ENCODE data around the gene CHRNA10. TPM values are rescaled to one million over a fixed set of nuclear protein-coding genes. Genes with fewer than 3 reads are reported as not detected.
"Not testable (repeated sequence)": the region's sequence is repeated elsewhere in the genome, so short reads cannot be mapped to it uniquely, and the experiment has no call there.

CHRNA10 gene
- total RNA-seq, 1 donor = 0.86 TPM

DNA sequence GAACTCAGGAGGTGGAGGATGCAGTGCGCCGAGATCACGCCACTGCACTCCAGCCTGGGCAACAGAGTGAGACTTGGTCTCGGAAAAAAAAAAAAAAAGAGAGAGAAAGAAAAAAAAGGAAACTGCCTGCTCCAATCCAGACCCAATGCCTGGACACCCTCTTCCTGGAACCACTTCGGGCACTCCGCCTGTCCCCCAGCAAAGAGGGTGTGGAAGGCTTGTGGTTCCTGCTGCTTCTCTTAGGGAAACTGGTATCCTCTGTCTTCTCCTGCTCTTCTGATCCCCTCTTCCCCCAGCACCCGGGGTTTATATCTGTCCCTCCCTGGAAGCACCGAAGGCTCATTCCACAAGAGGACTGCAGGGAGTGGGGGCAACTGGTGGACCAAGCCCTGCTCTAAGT lies 12.9 kb downstream of the CHRNA10 start:
- TF ChIP-seq, protein P1, sequence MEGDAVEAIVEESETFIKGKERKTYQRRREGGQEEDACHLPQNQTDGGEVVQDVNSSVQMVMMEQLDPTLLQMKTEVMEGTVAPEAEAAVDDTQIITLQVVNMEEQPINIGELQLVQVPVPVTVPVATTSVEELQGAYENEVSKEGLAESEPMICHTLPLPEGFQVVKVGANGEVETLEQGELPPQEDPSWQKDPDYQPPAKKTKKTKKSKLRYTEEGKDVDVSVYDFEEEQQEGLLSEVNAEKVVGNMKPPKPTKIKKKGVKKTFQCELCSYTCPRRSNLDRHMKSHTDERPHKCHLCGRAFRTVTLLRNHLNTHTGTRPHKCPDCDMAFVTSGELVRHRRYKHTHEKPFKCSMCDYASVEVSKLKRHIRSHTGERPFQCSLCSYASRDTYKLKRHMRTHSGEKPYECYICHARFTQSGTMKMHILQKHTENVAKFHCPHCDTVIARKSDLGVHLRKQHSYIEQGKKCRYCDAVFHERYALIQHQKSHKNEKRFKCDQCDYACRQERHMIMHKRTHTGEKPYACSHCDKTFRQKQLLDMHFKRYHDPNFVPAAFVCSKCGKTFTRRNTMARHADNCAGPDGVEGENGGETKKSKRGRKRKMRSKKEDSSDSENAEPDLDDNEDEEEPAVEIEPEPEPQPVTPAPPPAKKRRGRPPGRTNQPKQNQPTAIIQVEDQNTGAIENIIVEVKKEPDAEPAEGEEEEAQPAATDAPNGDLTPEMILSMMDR (IDR thresholded peaks at IDR 0.05; ENCODE audit: insufficient read depth, low read depth, low read length) = no peak
- no peak for DNase-seq (ENCODE audit: low read depth)

DNA sequence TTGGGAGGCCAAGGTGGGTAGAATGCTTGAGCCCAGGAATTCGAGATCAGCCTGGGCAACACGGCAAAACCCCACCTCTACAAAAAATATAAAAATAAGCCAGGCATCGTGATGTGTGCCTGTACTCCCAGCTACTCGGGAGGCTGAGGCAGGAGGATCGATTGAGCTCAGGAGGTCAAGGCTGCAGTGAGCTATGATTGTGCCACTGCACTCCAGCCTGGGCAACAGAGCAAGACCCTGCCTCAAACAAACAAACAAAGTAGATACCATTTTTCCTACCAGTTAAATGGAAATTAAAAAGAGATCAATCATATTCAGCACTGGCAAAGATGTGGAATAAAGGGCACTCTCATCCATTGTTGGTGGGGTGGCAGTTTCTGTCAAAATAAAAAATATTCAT lies 13.9 kb downstream of the CHRNA10 start:
- DNase-seq (ENCODE audit: low read depth); H3K4me3 ChIP-seq (ENCODE audit: low read depth, low read length): not testable (repeated sequence)

More for the DNA sequence above, 12.9 kb downstream of the CHRNA10 start:
- H3K4me3 ChIP-seq (ENCODE audit: low read depth, low read length) = no peak overlapping the region

DNA sequence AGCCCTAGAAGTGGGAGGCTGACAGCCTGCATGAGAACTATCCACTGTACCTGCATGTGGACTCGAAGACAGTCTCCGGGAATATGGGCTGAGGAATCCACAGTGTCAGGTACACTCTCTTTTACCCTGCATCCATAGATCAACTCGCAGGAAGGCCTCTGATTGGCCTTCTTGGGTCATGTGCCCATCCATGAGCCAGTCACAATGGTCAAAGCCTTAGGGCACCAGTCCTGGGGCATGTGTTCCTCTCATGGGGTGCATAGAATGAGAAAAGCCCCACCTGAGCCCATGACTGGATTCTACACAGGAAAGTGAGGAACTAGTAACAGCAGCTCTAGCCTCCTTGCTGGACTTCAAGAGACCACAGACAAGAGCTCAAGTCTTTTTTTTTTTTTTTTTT lies 15.6 kb downstream of the CHRNA10 start:
- no peak overlapping the region for H3K4me3 ChIP-seq (ENCODE audit: low read depth, low read length)
- no peak for DNase-seq (ENCODE audit: low read depth)
- TF ChIP-seq, protein P1 (IDR thresholded peaks at IDR 0.05; ENCODE audit: insufficient read depth, low read depth, low read length) = no peak

DNA sequence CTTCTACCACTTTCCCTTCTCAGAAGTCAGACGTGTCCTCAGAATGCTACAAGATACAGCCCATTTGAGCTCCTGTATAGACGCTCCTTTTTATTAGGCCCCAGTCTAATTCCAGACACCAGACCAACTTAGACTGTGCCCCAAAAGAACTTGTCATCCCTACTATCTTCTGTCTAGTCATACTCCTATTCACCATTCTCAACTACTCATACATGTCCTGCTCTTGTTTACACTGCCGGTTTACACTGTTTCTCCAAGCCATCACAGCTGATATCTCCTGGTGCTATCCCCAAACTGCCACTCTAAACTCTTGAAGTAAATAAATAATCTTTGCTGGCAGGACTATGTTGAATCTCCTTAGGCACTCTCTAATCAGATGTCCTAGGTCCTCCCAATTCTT lies 18.7 kb downstream of the CHRNA10 start:
- not testable (repeated sequence) for H3K4me3 ChIP-seq (ENCODE audit: low read depth, low read length); DNase-seq (ENCODE audit: low read depth)

DNA sequence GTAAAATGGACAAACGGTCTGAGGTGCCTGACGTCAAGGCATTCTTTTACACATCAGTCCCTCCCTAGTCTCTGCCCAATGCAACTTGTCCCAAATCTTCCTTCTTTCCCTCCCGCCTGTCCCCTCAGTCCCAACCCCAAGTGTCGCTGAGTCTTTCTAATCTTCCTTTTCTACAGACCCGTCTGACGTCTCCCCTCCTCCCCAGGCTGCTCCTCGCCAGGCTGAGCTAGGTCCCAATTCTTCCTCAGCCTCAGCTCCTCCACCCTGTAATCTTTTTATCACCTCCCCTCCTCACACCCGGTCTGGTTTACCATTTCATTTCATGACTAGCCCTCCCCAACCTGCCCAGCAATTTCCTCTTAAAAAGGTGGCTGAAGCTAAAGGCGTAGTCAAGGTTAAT lies 21.8 kb downstream of the CHRNA10 start:
- DNase-seq (ENCODE audit: low read depth); H3K4me3 ChIP-seq (ENCODE audit: low read depth, low read length): not testable (repeated sequence)

DNA sequence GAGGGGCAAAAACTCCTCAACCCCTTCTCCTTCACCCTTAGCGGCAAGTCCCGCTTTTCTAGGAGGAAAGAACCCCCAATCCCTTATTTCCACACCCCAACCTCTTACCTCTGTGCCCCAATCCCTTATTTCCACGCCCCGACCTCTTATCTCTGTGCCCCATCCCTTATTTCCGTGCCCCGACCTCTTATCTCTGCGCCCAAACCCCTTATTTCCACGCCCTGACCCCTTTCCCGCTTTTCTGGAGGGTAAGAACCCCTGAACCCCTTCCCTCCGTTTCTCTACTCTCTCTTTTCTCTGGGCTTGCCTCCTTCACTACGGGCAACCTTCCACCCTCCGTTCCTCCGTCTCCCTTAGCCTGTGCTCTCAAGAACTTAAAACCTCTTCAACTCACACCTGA lies 22.3 kb downstream of the CHRNA10 start:
- not testable (repeated sequence) for H3K4me3 ChIP-seq (ENCODE audit: low read depth, low read length); DNase-seq (ENCODE audit: low read depth)

DNA sequence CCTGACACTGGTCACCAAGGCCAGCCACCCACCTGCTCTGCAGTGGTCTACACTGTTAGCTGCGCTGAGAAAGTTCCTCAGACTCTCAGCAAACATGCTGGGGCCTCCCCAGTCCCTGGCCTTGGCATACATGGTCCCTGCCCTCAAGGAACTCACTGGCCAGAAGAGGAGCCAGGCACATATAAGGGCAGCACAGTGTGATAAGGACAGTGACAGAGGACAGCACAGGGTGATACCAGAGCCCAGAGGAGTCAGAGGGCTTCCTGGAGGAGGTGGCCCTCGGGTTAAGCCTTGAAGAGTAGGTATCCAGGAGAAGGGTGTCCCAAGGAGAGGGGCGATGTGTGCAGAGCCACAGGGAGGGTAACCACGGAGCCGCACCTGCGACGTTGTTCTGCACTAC lies 25.6 kb downstream of the CHRNA10 start:
- TF ChIP-seq, protein P1 (IDR thresholded peaks at IDR 0.05; ENCODE audit: insufficient read depth, low read depth, low read length) = no peak
- no peak overlapping the region for H3K4me3 ChIP-seq (ENCODE audit: low read depth, low read length)
- DNase-seq (ENCODE audit: low read depth) = no peak

DNA sequence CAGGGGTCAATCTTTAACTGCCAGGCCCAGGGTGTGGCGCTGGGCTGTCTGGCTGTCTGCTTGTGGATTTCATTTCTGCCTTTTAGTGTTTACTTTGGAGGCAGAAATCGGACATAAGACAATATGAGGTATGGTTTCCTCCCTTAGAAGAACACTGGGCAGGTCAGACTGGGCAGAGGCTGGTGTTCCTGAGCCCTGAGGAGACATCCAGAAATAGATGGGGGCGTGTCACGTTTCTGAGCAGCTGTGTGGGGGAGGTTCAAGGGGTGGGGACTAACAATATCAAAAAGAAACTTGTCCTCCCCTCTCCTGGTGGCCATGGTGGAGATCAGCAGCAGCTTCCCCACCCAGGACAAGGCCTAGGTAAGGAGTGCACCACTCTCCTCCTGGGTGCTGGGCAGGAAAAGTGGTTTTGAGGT lies 26.4 kb downstream of the CHRNA10 start, which contains the start of gene ART1:
ART1 (plus strand) TSS at position 312 of the 419 bp plus-strand sequence. CDS start 14,086 bp downstream, outside the sequence.
- no peak for DNase-seq (ENCODE audit: low read depth)
- TF ChIP-seq, protein P1 (IDR thresholded peaks at IDR 0.05; ENCODE audit: insufficient read depth, low read depth, low read length) = no peak

DNA sequence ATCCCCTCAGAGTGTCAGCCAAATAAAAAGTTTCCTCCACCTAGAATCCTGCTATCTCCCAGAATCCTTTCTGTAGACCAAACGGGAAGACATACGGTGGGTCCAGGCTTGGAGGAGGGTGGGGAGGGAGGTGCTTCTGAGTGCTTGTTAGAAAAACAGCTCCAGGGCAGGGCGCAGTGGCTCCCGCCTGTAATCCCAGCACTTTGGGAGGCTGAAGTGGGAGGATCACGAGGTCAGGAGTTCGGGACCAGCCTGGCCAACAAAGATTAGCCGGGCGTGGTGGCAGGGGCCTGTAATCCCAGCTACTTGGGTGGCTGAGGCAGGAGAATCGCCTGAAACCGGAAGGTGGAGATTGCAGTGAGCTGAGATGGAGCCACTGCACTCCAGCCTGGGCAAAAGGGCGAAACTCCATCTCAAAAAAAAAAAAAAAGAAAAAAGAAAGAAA lies 28.1 kb downstream of the CHRNA10 start:
- not testable (repeated sequence) for H3K4me3 ChIP-seq (ENCODE audit: low read depth, low read length); DNase-seq (ENCODE audit: low read depth)

More for the DNA sequence above, 26.4 kb downstream of the CHRNA10 start, which contains the start of gene ART1:
- no peak within 1 kb of the TSS for H3K4me3 ChIP-seq (ENCODE audit: low read depth, low read length)
